GM12801 (cell line): ENCODE results near the gene COL21A1.

ENCODE experiments used
- TF ChIP-seq, protein P1 (sequence below): IDR thresholded peaks from one replicate; pipeline ENCODE4 v1.5.1; 2011; ENCODE audit warnings: control low read depth; ENCODE audit not compliant: insufficient read length; ENCODE audit errors: extremely low read depth

Gene COL21A1

DNA sequence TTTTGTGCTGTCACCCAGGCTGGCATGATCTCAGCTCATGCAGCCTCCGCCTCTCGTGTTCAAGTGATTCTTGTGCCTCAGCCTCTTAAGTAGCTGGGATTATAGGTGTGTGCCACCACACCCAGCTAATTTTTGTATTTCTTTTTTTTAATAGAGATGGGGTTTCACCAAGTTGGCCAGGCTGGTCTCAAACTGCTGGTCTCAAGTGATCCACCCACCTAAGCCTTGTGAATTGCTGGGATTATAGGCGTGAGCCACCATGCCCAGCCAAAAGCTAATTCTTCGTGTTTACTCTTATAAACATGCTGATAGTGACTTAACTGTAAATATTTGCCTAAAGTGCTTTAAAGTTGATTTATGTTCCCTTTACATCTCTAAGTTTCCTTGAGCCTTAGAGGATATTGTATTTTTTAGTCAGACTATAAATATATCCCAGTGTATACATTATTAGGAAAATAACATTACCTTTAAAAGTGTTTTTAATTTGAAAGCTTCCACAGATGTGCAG lies 91.7 kb downstream of the COL21A1 start:
- TF ChIP-seq, protein P1, sequence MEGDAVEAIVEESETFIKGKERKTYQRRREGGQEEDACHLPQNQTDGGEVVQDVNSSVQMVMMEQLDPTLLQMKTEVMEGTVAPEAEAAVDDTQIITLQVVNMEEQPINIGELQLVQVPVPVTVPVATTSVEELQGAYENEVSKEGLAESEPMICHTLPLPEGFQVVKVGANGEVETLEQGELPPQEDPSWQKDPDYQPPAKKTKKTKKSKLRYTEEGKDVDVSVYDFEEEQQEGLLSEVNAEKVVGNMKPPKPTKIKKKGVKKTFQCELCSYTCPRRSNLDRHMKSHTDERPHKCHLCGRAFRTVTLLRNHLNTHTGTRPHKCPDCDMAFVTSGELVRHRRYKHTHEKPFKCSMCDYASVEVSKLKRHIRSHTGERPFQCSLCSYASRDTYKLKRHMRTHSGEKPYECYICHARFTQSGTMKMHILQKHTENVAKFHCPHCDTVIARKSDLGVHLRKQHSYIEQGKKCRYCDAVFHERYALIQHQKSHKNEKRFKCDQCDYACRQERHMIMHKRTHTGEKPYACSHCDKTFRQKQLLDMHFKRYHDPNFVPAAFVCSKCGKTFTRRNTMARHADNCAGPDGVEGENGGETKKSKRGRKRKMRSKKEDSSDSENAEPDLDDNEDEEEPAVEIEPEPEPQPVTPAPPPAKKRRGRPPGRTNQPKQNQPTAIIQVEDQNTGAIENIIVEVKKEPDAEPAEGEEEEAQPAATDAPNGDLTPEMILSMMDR: no peak

DNA sequence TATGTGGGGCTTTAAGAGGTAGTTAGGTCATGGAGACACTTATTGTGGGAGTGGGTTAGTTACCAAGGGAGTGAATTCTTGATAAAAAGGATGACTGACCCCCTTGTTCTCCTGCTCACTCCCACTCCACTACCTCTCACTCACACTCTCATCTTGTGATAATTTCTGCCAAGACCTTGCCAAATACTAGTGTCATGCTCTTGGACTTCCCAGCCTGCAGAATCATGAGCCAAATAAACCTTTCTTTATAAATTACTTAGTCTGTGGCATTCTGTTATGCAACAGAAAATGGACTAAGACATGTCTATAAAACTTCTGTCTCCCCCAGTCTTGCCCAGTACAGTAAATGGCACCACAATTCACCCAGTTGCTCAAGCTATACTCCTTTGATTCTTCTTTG lies 93.3 kb downstream of the COL21A1 start:
- TF ChIP-seq, protein P1: no peak

DNA sequence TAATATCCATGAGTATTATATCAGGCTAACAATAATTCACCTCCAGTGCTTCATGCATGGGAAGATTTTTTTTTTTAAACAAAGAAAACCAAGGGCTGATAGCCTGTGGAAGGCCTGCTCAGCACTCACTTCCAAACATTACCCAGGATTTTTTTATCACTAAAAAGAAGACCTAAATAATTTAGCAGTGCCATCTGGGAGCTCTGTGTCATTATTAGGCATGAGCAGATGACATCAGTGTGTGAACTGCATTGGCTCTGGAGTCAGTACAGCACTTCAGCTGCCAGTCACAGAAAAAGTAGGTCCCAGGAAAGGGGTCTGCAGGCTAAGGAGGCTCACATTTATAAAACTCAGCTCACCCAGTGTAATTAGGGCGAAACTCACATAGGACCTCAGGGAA lies 94.8 kb downstream of the COL21A1 start:
- TF ChIP-seq, protein P1: no peak

DNA sequence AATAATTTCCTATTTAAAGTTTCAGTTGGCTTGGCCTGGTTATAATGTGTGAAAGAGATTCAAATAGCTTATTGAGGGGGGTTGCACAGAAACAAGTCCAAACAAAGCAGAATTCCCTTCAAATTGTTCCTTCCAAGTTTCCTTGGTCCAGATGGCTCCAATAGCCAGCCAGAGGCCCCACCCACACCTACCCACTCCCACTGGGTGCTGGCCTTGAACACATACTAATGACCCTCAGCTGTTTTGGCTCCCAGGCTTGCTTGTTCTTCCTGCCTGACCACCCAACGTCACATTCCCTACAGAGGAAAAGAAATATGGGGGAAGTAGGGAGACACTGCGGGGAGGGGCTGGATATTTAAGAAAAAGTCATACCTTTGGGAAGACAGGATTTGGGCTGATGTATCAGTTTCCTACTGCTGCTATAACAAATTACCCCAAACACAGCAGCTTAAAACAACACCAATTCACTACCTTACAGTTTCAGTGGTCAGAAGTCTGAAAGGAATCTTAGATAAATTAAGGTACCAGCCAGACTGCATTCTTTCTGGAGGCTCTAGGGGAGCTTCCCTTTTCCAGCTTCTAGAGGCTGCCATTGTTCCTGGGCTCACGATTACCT lies 95.7 kb downstream of the COL21A1 start:
- TF ChIP-seq, protein P1: no peak

DNA sequence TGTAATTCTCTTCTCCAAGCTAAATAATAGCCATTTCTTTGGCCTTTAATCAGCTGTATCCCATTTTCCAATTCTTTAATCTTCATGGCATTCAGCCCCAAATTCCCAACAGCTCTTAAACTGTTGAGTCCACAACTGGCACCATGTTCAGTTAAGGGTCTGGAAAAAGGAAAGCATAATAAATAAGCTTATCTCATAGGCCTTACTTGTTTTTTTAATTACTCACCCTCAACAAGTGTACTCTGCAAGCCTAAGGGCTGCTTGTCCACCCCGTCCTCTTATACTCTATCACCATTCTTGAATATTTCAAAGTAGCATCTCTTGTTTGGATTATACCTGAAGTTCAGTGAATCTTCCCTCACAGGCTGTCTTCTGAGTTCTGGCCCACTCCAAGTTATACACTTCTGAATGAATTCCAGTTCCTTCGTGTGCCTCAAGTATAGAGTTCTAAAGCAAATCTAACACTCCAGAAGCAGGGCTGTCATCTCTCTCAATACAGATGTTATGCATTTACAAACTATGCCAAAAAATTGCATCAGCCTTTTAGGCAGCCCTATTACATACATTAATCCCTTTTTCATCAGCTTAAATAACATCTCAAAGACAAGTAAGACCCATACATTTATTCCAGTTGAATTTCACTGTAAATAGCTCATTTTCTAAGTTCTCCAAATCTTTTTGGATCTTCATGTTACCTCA lies 98.7 kb downstream of the COL21A1 start:
- TF ChIP-seq, protein P1: no peak

DNA sequence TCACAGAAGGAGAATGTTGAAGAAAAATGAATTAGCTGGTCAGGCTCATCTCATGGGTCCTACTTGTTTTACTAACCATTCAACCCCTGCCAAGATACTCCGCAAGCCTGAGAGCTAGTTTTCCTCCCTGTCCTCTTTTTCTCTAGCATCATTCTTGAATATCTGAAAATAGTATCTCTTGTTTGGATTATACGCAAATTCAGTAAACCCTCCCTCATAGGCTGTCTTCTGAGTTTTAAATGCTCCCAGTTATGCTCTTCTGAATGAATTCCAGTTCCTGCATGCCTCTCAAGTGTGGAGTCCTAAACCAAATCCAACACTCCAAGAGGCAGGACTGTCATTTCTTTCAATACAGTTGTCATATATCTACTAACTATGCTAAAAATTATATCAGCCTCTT lies 99.6 kb downstream of the COL21A1 start:
- TF ChIP-seq, protein P1: no peak

DNA sequence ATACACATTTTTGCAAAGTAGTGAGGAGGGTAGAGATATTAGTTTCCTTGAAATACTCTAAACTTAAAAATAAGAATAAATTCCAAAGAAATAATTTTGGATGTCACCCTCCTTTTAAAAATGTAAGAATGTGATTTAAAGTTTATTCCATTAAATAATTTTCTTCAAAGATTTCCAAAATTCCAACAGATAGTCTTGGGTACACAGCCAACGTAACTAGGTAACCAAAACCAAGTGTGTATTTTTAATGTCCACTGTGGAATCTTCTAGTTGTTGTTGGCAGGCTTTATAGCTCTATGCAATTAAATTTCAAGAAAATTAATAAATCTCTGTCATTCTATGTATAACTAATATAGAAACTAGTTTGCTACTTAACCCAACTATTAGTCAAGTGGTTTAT lies 101.3 kb downstream of the COL21A1 start:
- TF ChIP-seq, protein P1: no peak
